Subcutaneous abdominal adipose tissue (tissue), 5 donors: ENCODE results near the gene OVOL1.

Experiments
- H3K27ac ChIP-seq: one replicate; pipeline ENCODE4 v1.7.0; 2013; ENCODE audit warnings: low read depth, mild to moderate bottlenecking, inconsistent platforms, low read length, moderate library complexity
- H3K27me3 ChIP-seq, 5 donors: one replicate each; pipeline ENCODE4 v1.7.0; 2013; ENCODE audit warnings: low read length in 5 of 5, inconsistent platforms in 1 of 5; ENCODE audit not compliant: control insufficient read depth in 5 of 5, insufficient read depth in 4 of 5
- H3K36me3 ChIP-seq, 5 donors: one replicate each; pipeline ENCODE4 v1.7.0; 2013; ENCODE audit warnings: low read length in 5 of 5; ENCODE audit not compliant: control insufficient read depth in 5 of 5, insufficient read depth in 5 of 5
- H3K4me1 ChIP-seq, 5 donors: one replicate each; pipeline ENCODE4 v1.7.0; 2013; ENCODE audit warnings: low read length in 5 of 5, mild to moderate bottlenecking in 3 of 5, moderate library complexity in 1 of 5; ENCODE audit not compliant: control insufficient read depth in 5 of 5, insufficient read depth in 5 of 5
- H3K4me3 ChIP-seq, 5 donors: one replicate each; pipeline ENCODE4 v1.7.0; 2013; ENCODE audit warnings: low read length in 5 of 5, low read depth in 1 of 5
- H3K9ac ChIP-seq, 5 donors: one replicate each; pipeline ENCODE4 v1.7.0; 2013; ENCODE audit warnings: low read length in 5 of 5, mild to moderate bottlenecking in 4 of 5, moderate library complexity in 3 of 5
- H3K9me3 ChIP-seq, 5 donors: one replicate each; pipeline ENCODE4 v1.7.0; 2013; ENCODE audit warnings: low read length in 5 of 5; ENCODE audit not compliant: control insufficient read depth in 5 of 5
- donor health status: healthy.
- donor health status: healthy.
- donor health status: healthy.
- donor health status: healthy.
- donor health status: healthy.

OVOL1 gene

DNA sequence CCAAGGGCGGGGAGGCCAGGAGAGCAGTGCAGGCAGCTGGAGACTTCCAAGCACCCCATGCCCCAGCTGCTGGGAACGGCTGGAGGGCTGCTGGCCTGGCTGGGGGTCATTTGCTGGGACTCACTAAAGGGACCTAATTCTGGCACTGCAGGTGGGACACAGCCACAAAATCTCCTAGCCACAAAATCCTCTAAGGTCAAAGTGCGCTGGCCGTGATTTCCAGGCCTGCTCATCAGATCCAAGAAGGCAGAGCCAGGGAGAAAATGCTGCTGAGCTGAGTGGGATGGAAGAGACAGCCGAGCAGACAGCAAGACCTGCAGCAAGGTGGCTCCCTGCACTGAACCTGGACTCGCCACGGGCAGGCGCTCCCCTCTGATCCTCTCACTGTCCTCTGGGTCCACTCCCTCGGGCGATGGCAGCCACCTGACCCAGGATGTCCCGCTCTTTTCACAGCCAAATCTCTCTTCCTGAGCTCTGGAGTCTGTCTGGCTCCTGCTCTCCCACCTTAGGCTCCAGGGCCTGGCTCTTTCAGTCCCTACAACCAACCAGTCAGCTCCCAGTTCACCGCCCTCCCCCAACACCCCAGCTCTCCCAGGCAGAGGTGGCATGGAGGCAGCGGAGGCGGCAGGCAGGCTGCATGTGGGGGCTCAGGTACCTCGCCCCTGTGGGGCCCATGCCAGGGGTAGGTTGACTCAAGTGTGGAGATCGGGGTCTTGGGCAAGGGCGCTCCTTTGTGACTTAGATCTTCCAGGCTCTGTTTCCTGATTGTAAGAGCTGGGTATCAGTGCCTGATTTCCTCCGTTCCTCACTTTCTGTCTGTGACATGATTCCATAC lies 14.5 kb downstream of the OVOL1 start:
- peaks cover 0 to 5% (median 0%) of the 10 kb centered on the region in 5 donors for H3K4me1 ChIP-seq
- no peak overlapping the region for H3K9ac ChIP-seq
- H3K27me3 ChIP-seq: peaks cover 24 to 49% (median 37%) of the 10 kb centered on the region in 5 donors
- H3K36me3 ChIP-seq: no peaks in the 10 kb centered on the region
- no peak overlapping the region for H3K27ac ChIP-seq
- H3K9me3 ChIP-seq: no peaks in the 10 kb centered on the region
- H3K4me3 ChIP-seq: no peak overlapping the region

DNA sequence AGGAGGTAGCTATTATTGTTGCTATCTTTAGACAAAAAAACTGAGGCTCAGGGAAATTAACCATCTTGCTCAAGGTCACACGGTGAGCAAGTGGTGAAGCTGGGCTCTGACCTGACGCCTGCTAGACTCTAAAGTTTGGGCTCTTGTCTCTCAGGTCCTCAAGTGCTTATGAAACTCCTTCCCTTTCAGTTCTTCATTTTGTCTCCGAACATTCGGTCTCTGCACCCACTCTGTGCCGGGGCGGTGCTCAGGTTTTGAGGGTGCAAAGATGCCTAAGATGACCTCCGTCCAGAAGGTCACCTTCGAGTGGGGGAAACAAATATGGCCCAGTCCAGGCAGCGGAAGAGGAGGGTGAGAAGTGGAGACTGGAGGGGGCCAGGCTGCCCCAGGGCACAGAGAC lies 16.0 kb downstream of the OVOL1 start:
- Histone ChIP-seq H3K9ac (no peak overlapping the region), H3K27ac (no peak overlapping the region), H3K36me3 (no peaks in the 10 kb centered on the region), H3K9me3 (no peaks in the 10 kb centered on the region), H3K4me1 (peaks cover 0 to 5% (median 0%) of the 10 kb centered on the region in 5 donors), H3K27me3 (peaks cover 18 to 41% (median 31%) of the 10 kb centered on the region in 5 donors), H3K4me3 (no peak overlapping the region)

DNA sequence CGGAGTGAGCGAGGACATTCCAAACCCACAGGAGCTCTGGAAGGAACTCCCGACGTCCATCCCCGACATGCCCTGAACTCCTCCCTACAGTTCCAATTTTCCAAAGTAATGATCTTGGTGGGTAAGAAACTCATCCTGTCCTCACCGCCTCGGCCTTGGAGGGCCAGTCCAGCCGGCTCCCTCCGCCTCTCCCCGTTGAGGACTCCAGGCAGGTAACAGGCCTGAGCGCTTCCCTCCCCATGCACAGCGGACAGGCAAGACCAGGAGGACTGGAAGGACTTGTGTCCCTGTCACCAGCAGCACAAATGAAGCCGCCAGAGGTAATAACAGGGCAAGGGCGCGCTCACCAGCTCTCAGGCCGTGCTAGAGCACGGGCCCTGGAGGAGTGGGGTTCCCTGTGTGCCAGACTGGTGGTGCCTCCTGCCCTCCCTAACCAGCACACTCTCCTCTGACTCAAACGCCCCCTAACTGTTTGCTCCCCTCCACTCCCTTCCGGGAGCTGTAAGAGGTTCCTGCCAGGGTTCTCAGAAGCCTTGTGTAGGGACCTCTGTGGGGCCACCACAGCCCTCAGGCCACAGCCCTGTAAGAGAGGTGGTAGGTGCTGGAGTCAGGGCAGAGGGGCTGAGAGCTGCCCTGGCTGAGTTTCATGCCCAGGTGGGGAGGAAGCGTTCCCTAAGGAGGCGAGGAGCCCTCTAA lies 17.1 kb downstream of the OVOL1 start:
- no peak overlapping the region for H3K9ac ChIP-seq
- no peaks in the 10 kb centered on the region for H3K36me3 ChIP-seq
- peaks cover 0 to 5% (median 0%) of the 10 kb centered on the region in 5 donors for H3K4me1 ChIP-seq
- peaks cover 17 to 37% (median 26%) of the 10 kb centered on the region in 5 donors for H3K27me3 ChIP-seq
- no peaks in the 10 kb centered on the region for H3K9me3 ChIP-seq
- no peak overlapping the region for H3K4me3 ChIP-seq
- H3K27ac ChIP-seq: no peak overlapping the region

DNA sequence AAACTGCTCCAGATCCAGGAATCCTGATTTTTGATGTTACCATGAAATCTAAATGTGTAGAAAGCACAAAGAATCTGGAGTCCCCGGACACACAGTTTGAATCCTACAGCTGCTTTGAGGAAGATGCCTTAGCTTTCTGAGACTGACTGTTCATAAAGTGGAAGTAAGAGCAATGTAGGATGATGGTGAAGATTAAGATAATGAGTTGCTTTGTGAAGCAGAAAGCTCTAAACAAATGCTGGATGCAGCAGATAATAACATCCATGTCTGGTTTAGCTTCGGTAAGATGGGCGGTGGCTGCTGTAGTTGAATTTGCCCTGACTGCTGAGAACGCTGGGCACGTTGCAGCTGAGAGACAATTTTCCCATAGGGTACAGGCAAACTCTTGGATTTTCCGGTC lies 20.1 kb downstream of the OVOL1 start:
- H3K36me3 ChIP-seq: no peaks in the 10 kb centered on the region
- peaks cover 13 to 25% (median 17%) of the 10 kb centered on the region in 5 donors for H3K27me3 ChIP-seq
- no peak overlapping the region for H3K9ac ChIP-seq
- peaks cover 7 to 20% (median 20%) of the 10 kb centered on the region in 5 donors for H3K4me1 ChIP-seq
- no peak overlapping the region for H3K27ac ChIP-seq
- H3K4me3 ChIP-seq: no peak overlapping the region
- H3K9me3 ChIP-seq: no peaks in the 10 kb centered on the region

DNA sequence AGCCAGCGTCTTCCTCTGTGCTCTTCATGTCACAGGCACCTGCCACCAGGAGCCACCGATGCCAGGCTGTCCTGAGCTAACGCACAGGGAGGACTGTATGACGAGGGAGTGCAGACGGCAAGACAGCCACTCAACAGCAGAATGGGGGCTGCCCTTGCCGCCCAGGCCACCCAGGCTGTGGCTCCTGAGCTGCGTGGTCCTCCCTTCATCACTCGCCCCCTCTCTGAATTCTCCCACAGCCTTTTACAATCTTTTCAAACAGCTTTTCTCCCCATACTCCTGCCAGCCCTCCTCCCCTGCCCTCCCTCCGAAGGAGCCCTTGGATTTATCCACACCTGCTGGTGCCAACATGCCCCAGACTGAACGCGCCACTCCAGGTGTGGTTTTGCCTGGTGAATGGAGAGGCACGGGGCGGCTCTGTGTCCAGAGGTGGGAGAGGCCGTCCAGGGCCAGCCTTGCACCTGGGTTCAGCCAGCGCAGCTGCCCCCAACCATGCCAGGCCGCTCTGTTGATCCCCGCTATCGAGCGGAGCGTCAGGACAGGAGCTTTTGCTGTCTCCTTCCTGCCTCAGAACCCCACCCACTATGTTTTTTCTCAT lies 22.0 kb downstream of the OVOL1 start:
- no peak overlapping the region for H3K4me3 ChIP-seq
- H3K9me3 ChIP-seq: no peaks in the 10 kb centered on the region
- H3K4me1 ChIP-seq: peaks cover 12 to 38% (median 33%) of the 10 kb centered on the region in 5 donors
- H3K9ac ChIP-seq: no peak overlapping the region
- H3K27ac ChIP-seq: no peak overlapping the region
- H3K36me3 ChIP-seq: no peaks in the 10 kb centered on the region
- peaks cover 4 to 15% (median 6%) of the 10 kb centered on the region in 5 donors for H3K27me3 ChIP-seq

DNA sequence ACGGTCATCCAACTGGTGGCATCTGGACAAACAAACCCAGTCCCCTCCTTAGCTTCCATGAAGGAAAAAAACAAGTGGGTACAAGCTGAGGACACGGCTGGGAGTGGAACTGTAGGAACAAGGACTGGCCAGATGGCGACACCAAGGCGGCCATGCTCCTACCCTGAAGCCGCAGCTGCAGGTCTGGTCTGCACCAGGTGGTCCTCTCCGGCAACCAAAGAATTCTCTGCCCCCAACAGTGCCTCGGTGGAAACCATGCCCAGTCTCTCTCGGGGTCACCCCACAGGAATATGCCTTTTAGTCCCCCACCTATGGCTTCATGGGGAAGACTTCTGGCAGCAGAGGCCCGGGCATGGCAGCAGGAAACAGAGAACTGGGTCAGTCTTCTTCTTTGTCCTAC lies 22.6 kb downstream of the OVOL1 start:
- no peak overlapping the region for H3K9ac ChIP-seq
- no peaks in the 10 kb centered on the region for H3K9me3 ChIP-seq

DNA sequence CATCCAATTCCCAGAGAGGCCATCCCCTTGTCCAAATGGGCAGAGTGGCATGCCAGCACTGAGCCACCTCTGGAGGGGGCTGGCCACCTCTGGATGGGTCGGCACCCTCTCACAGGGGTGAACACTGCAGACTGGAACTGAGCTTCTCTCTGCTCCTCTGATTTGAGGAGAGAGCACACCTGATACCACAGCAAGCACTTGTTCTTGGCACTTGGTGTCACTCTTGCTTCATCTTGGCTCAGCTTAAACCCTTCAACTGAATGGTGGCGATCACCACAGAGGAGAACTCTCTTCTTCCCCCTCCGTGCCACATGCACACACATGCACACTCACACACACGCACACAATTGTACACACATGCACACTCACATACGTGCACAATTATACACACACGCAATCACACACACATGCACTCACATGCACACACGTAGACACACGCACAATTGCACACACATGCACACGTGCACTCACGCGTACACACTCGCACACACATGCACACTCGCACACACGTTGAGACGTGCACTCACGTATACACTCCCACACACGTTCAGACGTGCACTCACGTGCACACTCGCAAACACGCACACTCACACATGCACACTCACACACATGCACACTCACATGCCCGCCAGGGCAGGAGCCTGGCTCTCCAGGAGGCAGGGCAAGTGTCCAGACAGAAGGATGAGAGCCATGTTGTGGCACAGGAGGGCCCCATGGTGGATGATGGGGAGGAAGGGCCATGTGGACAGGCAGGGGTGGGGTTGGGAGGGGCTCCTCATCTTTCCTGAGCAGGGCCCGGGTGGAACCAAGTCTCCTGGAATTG lies 23.4 kb downstream of the OVOL1 start:
- Histone ChIP-seq H3K27me3 (peaks cover 0 to 10% (median 0%) of the 10 kb centered on the region in 5 donors), H3K4me1 (peaks cover 22 to 52% (median 46%) of the 10 kb centered on the region in 5 donors), H3K27ac (no peak overlapping the region), H3K36me3 (peaks cover 0 to 2% (median 0%) of the 10 kb centered on the region in 5 donors), H3K9ac (no peak overlapping the region), H3K4me3 (peak overlapping the region in 1 of 5 donors; percentile 16), H3K9me3 (no peaks in the 10 kb centered on the region)

More for the DNA sequence above, 22.6 kb downstream of the OVOL1 start:
- H3K27me3 ChIP-seq: peaks cover 0 to 10% (median 0%) of the 10 kb centered on the region in 5 donors
- H3K36me3 ChIP-seq: no peaks in the 10 kb centered on the region
- no peak overlapping the region for H3K4me3 ChIP-seq
- H3K4me1 ChIP-seq: peaks cover 17 to 44% (median 40%) of the 10 kb centered on the region in 5 donors
- H3K27ac ChIP-seq: no peak overlapping the region

DNA sequence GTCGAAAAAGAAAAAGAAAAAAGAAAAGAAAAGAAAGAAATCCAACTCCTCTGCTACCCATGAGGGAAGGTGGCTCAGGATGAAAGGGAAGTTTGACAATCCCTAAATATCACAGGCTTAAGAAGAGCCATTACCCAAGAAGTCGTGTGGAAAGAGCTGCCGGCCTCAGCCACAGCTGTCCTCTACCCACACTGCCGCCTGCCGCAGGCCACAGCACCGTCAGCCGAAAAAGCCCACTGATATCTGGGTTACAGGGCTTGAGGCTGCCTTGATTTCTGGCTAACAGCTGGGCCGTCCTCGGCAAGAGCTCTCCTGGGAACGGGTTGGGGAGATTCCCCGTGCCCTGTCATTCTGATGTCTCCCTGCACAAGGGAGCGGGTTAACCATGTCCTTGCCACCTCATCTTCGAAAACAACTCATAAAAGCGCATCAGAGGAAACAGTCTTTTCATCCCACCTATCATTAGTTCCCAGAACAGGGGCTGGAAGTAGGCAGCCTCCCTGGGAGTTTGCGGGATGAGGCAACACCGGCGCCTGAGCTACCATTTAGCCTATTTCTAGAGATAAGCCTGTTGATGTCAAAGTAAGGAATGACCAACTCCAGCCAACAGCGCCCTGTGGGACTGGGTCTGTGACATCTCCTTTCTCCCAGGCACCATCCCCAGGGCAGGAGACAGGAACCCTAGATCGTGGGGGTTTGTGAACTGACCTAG lies 25.1 kb downstream of the OVOL1 start:
- Histone ChIP-seq H3K27ac (peak overlapping the region; percentile 99), H3K4me3 (peak overlapping the region in 1 of 5 donors; percentile 6), H3K36me3 (peaks cover 0 to 2% (median 0%) of the 10 kb centered on the region in 5 donors), H3K4me1 (peaks cover 24 to 64% (median 55%) of the 10 kb centered on the region in 5 donors), H3K9me3 (no peaks in the 10 kb centered on the region), H3K27me3 (peaks cover 0 to 9% (median 0%) of the 10 kb centered on the region in 5 donors), H3K9ac (peak overlapping the region in 3 of 5 donors; percentile 5 to 94 (median 35))
